GM23338 (cell line): ENCODE data around the gene CRIP3. TPM values are rescaled to one million over a fixed set of nuclear protein-coding genes. Genes with fewer than 3 reads are reported as not detected.

Experiments used
- ATAC-seq: fragments of 200-7000 bp; cut with Tn5 transposase; 3 replicates; pipeline ENCODE4 v1.9.1; 2020
- DNase-seq: peaks from one replicate; pipeline ENCODE4 v3.0.0-alpha.2; 2015; ENCODE audit warnings: low spot score
- H2AFZ ChIP-seq: fragments of 200-600 bp; sonication (generic); 2 replicates; pipeline ENCODE4 v1.8.0; 2016; ENCODE audit warnings: antibody characterized with exemption, mild to moderate bottlenecking, moderate library complexity
- H3F3A ChIP-seq: fragments of 200-600 bp; sonication (generic); replicated peaks from 2 replicates; pipeline ENCODE4 v1.8.0; 2017; ENCODE audit warnings: antibody characterized with exemption, mixed run types, low read depth
- H3K27ac ChIP-seq: fragments of 200-600 bp; sonication (generic); 2 replicates; pipeline ENCODE4 v1.6.1; 2016; ENCODE audit warnings: low read depth
- H3K27me3 ChIP-seq: fragments of 200-600 bp; sonication (generic); 2 replicates; pipeline ENCODE4 v1.8.0; 2016; ENCODE audit warnings: mild to moderate bottlenecking, mixed run types, moderate library complexity; ENCODE audit not compliant: insufficient read depth
- H3K36me3 ChIP-seq: fragments of 200-600 bp; sonication (generic); 2 replicates; pipeline ENCODE4 v1.8.0; 2016; ENCODE audit warnings: mild to moderate bottlenecking; ENCODE audit not compliant: insufficient read depth
- H3K4me1 ChIP-seq: fragments of 200-600 bp; sonication (generic); 2 replicates; pipeline ENCODE4 v1.8.0; 2016; ENCODE audit warnings: mild to moderate bottlenecking, moderate library complexity; ENCODE audit not compliant: insufficient read depth
- H3K4me2 ChIP-seq: fragments of 200-600 bp; sonication (generic); 2 replicates; pipeline ENCODE4 v1.7.1; 2017; ENCODE audit warnings: mixed run types
- H3K4me3 ChIP-seq: fragments of 200-600 bp; sonication (generic); 2 replicates; pipeline ENCODE4 v1.6.1; 2016; ENCODE audit warnings: mixed run types
- H3K79me2 ChIP-seq: fragments of 200-600 bp; sonication (generic); replicated peaks from 2 replicates; pipeline ENCODE4 v1.8.0; 2017; ENCODE audit warnings: mild to moderate bottlenecking; ENCODE audit not compliant: insufficient read depth
- H3K9me2 ChIP-seq: fragments of 200-600 bp; sonication (generic); 2 replicates; pipeline ENCODE4 v1.8.0; 2017; ENCODE audit not compliant: insufficient read depth
- H4K20me1 ChIP-seq: fragments of 200-600 bp; sonication (generic); replicated peaks from 2 replicates; pipeline ENCODE4 v1.8.0; 2017; ENCODE audit warnings: mild to moderate bottlenecking; ENCODE audit not compliant: insufficient read depth
- H3K27ac Mint-ChIP-seq: 2 replicates; pipeline ENCODE4 v1.8.0; 2020; ENCODE audit warnings: inconsistent platforms, mild to moderate bottlenecking, moderate library complexity, mixed read lengths
- H3K27me3 Mint-ChIP-seq: 3 replicates; pipeline ENCODE4 v1.8.0; 2022; ENCODE audit warnings: low read depth, mild to moderate bottlenecking, moderate library complexity, mixed read lengths, inconsistent platforms; ENCODE audit not compliant: insufficient read depth, poor library complexity
- H3K36me3 Mint-ChIP-seq: 3 replicates; pipeline ENCODE4 v1.8.0; 2021; ENCODE audit warnings: low read depth, mild to moderate bottlenecking, inconsistent platforms, moderate library complexity, mixed read lengths
- H3K4me1 Mint-ChIP-seq: 3 replicates; pipeline ENCODE4 v1.8.0; 2020; ENCODE audit warnings: mild to moderate bottlenecking, inconsistent platforms, mixed read lengths
- H3K4me3 Mint-ChIP-seq: 3 replicates; pipeline ENCODE4 v1.8.0; 2021; ENCODE audit warnings: moderate library complexity, mild to moderate bottlenecking, inconsistent platforms, mixed read lengths
- H3K9me3 Mint-ChIP-seq: 3 replicates; pipeline ENCODE4 v1.8.0; 2020; ENCODE audit warnings: moderate library complexity, mild to moderate bottlenecking, inconsistent platforms, mixed read lengths
- CREB1 ChIP-seq: fragments of 250-450 bp; sonication (Bioruptor Pico); IDR thresholded peaks from 2 replicates; pipeline ENCODE4 v1.5.0; 2020; ENCODE audit warnings: low read depth, mild to moderate bottlenecking, moderate library complexity
- EZH2 ChIP-seq: fragments of 200-600 bp; sonication (generic); IDR thresholded peaks from one replicate; pipeline ENCODE4 v1.8.0; 2017; ENCODE audit warnings: antibody characterized with exemption, mild to moderate bottlenecking, low read depth; ENCODE audit not compliant: unreplicated experiment
- EZH2phosphoT487 ChIP-seq: fragments of 200-600 bp; sonication (generic); IDR thresholded peaks from one replicate; pipeline ENCODE4 v1.8.1; 2018; ENCODE audit warnings: antibody characterized with exemption; ENCODE audit not compliant: unreplicated experiment
- JUNB ChIP-seq: IDR thresholded peaks from one replicate; pipeline ENCODE4 v1.6.1; 2016; ENCODE audit warnings: antibody characterized with exemption; ENCODE audit not compliant: unreplicated experiment
- NANOG ChIP-seq: IDR thresholded peaks from 2 replicates; pipeline ENCODE4 v1.6.1; 2016; ENCODE audit warnings: antibody characterized with exemption, borderline replicate concordance
- POLR2AphosphoS5 ChIP-seq: IDR thresholded peaks from 2 replicates; pipeline ENCODE4 v1.6.1; 2016; ENCODE audit warnings: antibody characterized with exemption, low read depth
- STAT1 ChIP-seq: IDR thresholded peaks from one replicate; pipeline ENCODE4 v1.6.1; 2016; ENCODE audit warnings: antibody characterized with exemption; ENCODE audit not compliant: unreplicated experiment
- ZNF114 ChIP-seq: fragments of 250-450 bp; sonication (Bioruptor Pico); IDR thresholded peaks from 2 replicates; pipeline ENCODE4 v1.5.0; 2020; ENCODE audit warnings: mild to moderate bottlenecking, moderate library complexity
- ZNF331 ChIP-seq: fragments of 250-450 bp; sonication (Bioruptor Pico); IDR thresholded peaks from 2 replicates; pipeline ENCODE4 v1.5.0; 2020; ENCODE audit warnings: low read depth, mild to moderate bottlenecking, moderate library complexity
- polyA plus RNA-seq: library from polyadenylated mRNA; unstranded; fragments of >200 nt; fragmentation: Nextera tagmentation; extraction: Ambion mirVana; gene quantifications from 2 replicates; pipeline ENCODE4 v1.2.1, GENCODE V29; 2016
- total RNA-seq: library from RNA; depleted of rRNA; stranded (reverse); fragments of >200 nt; shearing (Covaris generic); gene quantifications from 2 replicates; pipeline ENCODE4 v1.2.3, GENCODE V29; 2014
- TF ChIP-seq, protein P1 (sequence below), 2 experiments: fragments of 200-600 bp in 1 of 2; sonication (generic) in 1 of 2; conservative IDR thresholded peaks; 2 replicates each; pipeline versions ENCODE4 v1.5.1 to v1.6.1; 2016 to 2017; ENCODE audit warnings: antibody characterized with exemption in 2 of 2, low read depth in 2 of 2, mild to moderate bottlenecking in 2 of 2, moderate library complexity in 1 of 2
- TF ChIP-seq, protein P2 (sequence below): IDR thresholded peaks from one replicate; pipeline ENCODE4 v1.6.1; 2018; ENCODE audit warnings: antibody characterized with exemption; ENCODE audit not compliant: unreplicated experiment
- TF ChIP-seq, protein P3 (sequence below): fragments of 250-450 bp; sonication (Bioruptor Pico); IDR thresholded peaks from 2 replicates; pipeline ENCODE4 v1.5.0; 2020; ENCODE audit warnings: mild to moderate bottlenecking, moderate library complexity
- TF ChIP-seq, protein P4 (sequence below): IDR thresholded peaks from 2 replicates; pipeline ENCODE4 v1.6.1; 2016; ENCODE audit warnings: antibody characterized with exemption

The CRIP3 gene
- total and polyA plus RNA-seq, 2 experiments from 2014 or later: 22.0 to 36.0 TPM

DNA sequence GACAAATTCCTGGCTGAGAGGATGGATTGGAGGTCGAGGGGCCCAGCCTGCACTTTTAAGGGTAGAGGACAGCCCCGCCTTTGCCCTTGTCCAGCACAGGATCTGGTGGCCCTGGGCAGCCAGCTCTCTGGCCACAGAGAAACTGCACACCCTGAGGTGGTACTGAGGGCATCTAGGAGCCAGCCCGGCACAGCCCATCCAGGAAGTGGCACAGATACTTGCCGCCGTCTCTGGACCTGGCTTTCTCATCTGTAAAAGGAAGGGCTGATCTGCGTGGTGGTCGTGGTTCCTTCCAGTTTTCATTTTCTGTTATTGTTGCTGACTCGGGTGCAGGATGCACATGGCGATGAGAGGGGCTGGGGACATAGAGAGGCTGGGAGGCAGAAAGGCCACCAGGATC, 26.6 kb downstream of the CRIP3 start:
- Histone ChIP-seq H3K27ac (no peak overlapping the region), H3K9me2 (no peaks in the 10 kb centered on the region), H2AFZ (no peak overlapping the region), H3K4me3 (no peak overlapping the region), H3K27me3 (peaks cover 30% of the 10 kb centered on the region), H3K4me1 (peaks cover 20% of the 10 kb centered on the region), H4K20me1 (no peaks in the 10 kb centered on the region), H3F3A (peaks cover 2% of the 10 kb centered on the region; the same call in 1 of the 2 replicates), H3K36me3 (no peaks in the 10 kb centered on the region), H3K79me2 (no peaks in the 10 kb centered on the region), H3K4me2 (no peak overlapping the region)
- TF ChIP-seq, protein P1, sequence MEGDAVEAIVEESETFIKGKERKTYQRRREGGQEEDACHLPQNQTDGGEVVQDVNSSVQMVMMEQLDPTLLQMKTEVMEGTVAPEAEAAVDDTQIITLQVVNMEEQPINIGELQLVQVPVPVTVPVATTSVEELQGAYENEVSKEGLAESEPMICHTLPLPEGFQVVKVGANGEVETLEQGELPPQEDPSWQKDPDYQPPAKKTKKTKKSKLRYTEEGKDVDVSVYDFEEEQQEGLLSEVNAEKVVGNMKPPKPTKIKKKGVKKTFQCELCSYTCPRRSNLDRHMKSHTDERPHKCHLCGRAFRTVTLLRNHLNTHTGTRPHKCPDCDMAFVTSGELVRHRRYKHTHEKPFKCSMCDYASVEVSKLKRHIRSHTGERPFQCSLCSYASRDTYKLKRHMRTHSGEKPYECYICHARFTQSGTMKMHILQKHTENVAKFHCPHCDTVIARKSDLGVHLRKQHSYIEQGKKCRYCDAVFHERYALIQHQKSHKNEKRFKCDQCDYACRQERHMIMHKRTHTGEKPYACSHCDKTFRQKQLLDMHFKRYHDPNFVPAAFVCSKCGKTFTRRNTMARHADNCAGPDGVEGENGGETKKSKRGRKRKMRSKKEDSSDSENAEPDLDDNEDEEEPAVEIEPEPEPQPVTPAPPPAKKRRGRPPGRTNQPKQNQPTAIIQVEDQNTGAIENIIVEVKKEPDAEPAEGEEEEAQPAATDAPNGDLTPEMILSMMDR (conservative IDR thresholded peaks at IDR 0.05; ENCODE audit: low read depth in 2 of 2): no peak
- TF ChIP-seq CREB1 (no peak), ZNF331 (CRISPR knock-in tag) (no peak), EZH2 (no peak), EZH2phosphoT487 (no peak), NANOG (no peak), STAT1 (no peak), POLR2AphosphoS5 (no peak), JUNB (no peak), ZNF114 (CRISPR knock-in tag) (no peak)
- TF ChIP-seq, protein P2, sequence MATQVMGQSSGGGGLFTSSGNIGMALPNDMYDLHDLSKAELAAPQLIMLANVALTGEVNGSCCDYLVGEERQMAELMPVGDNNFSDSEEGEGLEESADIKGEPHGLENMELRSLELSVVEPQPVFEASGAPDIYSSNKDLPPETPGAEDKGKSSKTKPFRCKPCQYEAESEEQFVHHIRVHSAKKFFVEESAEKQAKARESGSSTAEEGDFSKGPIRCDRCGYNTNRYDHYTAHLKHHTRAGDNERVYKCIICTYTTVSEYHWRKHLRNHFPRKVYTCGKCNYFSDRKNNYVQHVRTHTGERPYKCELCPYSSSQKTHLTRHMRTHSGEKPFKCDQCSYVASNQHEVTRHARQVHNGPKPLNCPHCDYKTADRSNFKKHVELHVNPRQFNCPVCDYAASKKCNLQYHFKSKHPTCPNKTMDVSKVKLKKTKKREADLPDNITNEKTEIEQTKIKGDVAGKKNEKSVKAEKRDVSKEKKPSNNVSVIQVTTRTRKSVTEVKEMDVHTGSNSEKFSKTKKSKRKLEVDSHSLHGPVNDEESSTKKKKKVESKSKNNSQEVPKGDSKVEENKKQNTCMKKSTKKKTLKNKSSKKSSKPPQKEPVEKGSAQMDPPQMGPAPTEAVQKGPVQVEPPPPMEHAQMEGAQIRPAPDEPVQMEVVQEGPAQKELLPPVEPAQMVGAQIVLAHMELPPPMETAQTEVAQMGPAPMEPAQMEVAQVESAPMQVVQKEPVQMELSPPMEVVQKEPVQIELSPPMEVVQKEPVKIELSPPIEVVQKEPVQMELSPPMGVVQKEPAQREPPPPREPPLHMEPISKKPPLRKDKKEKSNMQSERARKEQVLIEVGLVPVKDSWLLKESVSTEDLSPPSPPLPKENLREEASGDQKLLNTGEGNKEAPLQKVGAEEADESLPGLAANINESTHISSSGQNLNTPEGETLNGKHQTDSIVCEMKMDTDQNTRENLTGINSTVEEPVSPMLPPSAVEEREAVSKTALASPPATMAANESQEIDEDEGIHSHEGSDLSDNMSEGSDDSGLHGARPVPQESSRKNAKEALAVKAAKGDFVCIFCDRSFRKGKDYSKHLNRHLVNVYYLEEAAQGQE: no peak
- TF ChIP-seq, protein P3, sequence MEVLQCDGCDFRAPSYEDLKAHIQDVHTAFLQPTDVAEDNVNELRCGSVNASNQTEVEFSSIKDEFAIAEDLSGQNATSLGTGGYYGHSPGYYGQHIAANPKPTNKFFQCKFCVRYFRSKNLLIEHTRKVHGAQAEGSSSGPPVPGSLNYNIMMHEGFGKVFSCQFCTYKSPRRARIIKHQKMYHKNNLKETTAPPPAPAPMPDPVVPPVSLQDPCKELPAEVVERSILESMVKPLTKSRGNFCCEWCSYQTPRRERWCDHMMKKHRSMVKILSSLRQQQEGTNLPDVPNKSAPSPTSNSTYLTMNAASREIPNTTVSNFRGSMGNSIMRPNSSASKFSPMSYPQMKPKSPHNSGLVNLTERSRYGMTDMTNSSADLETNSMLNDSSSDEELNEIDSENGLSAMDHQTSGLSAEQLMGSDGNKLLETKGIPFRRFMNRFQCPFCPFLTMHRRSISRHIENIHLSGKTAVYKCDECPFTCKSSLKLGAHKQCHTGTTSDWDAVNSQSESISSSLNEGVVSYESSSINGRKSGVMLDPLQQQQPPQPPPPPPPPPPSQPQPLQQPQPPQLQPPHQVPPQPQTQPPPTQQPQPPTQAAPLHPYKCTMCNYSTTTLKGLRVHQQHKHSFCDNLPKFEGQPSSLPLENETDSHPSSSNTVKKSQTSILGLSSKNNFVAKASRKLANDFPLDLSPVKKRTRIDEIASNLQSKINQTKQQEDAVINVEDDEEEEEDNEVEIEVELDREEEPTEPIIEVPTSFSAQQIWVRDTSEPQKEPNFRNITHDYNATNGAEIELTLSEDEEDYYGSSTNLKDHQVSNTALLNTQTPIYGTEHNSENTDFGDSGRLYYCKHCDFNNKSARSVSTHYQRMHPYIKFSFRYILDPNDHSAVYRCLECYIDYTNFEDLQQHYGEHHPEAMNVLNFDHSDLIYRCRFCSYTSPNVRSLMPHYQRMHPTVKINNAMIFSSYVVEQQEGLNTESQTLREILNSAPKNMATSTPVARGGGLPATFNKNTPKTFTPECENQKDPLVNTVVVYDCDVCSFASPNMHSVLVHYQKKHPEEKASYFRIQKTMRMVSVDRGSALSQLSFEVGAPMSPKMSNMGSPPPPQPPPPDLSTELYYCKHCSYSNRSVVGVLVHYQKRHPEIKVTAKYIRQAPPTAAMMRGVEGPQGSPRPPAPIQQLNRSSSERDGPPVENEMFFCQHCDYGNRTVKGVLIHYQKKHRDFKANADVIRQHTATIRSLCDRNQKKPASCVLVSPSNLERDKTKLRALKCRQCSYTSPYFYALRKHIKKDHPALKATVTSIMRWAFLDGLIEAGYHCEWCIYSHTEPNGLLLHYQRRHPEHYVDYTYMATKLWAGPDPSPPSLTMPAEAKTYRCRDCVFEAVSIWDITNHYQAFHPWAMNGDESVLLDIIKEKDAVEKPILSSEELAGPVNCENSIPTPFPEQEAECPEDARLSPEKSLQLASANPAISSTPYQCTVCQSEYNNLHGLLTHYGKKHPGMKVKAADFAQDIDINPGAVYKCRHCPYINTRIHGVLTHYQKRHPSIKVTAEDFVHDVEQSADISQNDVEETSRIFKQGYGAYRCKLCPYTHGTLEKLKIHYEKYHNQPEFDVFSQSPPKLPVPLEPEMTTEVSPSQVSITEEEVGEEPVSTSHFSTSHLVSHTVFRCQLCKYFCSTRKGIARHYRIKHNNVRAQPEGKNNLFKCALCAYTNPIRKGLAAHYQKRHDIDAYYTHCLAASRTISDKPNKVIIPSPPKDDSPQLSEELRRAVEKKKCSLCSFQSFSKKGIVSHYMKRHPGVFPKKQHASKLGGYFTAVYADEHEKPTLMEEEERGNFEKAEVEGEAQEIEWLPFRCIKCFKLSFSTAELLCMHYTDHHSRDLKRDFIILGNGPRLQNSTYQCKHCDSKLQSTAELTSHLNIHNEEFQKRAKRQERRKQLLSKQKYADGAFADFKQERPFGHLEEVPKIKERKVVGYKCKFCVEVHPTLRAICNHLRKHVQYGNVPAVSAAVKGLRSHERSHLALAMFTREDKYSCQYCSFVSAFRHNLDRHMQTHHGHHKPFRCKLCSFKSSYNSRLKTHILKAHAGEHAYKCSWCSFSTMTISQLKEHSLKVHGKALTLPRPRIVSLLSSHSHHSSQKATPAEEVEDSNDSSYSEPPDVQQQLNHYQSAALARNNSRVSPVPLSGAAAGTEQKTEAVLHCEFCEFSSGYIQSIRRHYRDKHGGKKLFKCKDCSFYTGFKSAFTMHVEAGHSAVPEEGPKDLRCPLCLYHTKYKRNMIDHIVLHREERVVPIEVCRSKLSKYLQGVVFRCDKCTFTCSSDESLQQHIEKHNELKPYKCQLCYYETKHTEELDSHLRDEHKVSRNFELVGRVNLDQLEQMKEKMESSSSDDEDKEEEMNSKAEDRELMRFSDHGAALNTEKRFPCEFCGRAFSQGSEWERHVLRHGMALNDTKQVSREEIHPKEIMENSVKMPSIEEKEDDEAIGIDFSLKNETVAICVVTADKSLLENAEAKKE (CRISPR knock-in tag): no peak
- TF ChIP-seq, protein P4, sequence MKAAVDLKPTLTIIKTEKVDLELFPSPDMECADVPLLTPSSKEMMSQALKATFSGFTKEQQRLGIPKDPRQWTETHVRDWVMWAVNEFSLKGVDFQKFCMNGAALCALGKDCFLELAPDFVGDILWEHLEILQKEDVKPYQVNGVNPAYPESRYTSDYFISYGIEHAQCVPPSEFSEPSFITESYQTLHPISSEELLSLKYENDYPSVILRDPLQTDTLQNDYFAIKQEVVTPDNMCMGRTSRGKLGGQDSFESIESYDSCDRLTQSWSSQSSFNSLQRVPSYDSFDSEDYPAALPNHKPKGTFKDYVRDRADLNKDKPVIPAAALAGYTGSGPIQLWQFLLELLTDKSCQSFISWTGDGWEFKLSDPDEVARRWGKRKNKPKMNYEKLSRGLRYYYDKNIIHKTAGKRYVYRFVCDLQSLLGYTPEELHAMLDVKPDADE: no peak
- H3K4me3 Mint-ChIP-seq: no peak overlapping the region
- H3K27me3 Mint-ChIP-seq: peaks cover 31% of the 10 kb centered on the region
- H3K36me3 Mint-ChIP-seq: no peaks in the 10 kb centered on the region
- DNase-seq (no peak), ATAC-seq (no peak)
- peaks cover 22% of the 10 kb centered on the region for H3K4me1 Mint-ChIP-seq
- H3K9me3 Mint-ChIP-seq: no peaks in the 10 kb centered on the region
- H3K27ac Mint-ChIP-seq: no peak overlapping the region
